Measurements from ENCODE around the gene KIAA1958. TPM values are rescaled to one million over a fixed set of nuclear protein-coding genes. Genes with fewer than 3 reads are reported as not detected.
"Not testable (repeated sequence)": the region's sequence is repeated elsewhere in the genome, so short reads cannot be mapped to it uniquely, and the experiment has no call there.

KIAA1958 gene
- total RNA-seq, 1 experiment from 2014 or later = 28.6 TPM

DNA sequence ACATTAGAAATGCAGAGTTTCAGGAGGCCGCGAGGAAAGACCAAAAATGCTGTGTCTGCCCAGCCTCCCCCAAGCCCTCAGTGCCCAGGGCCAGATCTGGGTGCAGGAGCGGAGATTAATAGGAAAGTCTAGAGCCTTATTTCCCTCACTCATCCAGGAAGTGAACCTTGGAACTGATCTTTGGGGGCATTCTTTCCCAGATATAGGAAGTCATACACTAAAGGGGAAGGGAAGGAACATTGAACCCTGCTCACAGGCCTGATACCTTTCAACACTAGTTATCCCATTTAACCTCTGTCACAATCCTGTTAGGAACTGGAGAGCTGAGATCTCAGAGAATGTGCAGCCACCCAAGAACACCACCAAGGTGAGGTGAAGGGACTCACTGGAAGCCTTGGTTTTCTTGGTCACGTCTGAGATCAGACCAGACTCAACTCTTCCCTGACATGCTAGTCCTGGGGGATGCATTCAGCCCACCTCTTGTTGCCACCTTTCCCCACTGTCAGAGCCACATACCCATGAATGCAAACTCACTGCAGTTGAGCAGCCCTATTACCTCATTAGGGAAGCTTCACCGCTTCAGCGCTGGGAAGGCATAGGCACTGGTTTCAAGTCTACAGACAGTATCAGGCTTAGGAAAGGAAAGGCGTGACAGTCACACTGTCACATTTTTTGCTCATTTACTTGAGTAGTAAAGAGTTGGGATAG, 95.0 kb downstream of the KIAA1958 start:
- intact Hi-C loops (cut with micrococcal nuclease; ENCODE audit: unreplicated experiment) = no loop called here
- Histone ChIP-seq H3K4me1 (ENCODE audit: insufficient read depth, low read length, poor library complexity, severe bottlenecking) (peaks cover 19% of the 10 kb centered on the region), H3K9me3 (ENCODE audit: low read depth, low read length, poor library complexity, severe bottlenecking) (no peaks in the 10 kb centered on the region), H3K4me3 (ENCODE audit: low read depth, low read length, poor library complexity, severe bottlenecking) (no peak overlapping the region), H3K27me3 (replicated peaks; ENCODE audit: insufficient read depth, low read depth, low read length, poor library complexity) (no peaks in the 10 kb centered on the region), H3K27ac (ENCODE audit: low read depth, low read length, poor library complexity, severe bottlenecking) (no peak overlapping the region), H3K36me3 (ENCODE audit: insufficient read depth, low read length, poor library complexity, severe bottlenecking) (peaks cover 3% of the 10 kb centered on the region)
- BruUV-seq (replicated peaks) = no TSS peak
- ChIA-PET CTCF (no interaction called here), POLR2A (ENCODE audit: low non-redundant PET) (interaction anchor here (0.5 kb wide), 1 partner anchor 113 kb away, joined by 3 read pairs; no protein-coding TSS in a partner anchor)
- DNase-seq (ENCODE audit: low spot score) = peak; percentile 36
- no peak for TF ChIP-seq EZH2 (IDR thresholded peaks at IDR 0.05; ENCODE audit: borderline replicate concordance, low read depth, low read length, poor library complexity, severe bottlenecking)
- TF ChIP-seq, protein P1, sequence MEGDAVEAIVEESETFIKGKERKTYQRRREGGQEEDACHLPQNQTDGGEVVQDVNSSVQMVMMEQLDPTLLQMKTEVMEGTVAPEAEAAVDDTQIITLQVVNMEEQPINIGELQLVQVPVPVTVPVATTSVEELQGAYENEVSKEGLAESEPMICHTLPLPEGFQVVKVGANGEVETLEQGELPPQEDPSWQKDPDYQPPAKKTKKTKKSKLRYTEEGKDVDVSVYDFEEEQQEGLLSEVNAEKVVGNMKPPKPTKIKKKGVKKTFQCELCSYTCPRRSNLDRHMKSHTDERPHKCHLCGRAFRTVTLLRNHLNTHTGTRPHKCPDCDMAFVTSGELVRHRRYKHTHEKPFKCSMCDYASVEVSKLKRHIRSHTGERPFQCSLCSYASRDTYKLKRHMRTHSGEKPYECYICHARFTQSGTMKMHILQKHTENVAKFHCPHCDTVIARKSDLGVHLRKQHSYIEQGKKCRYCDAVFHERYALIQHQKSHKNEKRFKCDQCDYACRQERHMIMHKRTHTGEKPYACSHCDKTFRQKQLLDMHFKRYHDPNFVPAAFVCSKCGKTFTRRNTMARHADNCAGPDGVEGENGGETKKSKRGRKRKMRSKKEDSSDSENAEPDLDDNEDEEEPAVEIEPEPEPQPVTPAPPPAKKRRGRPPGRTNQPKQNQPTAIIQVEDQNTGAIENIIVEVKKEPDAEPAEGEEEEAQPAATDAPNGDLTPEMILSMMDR (conservative IDR thresholded peaks at IDR 0.05; ENCODE audit: low read depth, low read length) = no peak

DNA sequence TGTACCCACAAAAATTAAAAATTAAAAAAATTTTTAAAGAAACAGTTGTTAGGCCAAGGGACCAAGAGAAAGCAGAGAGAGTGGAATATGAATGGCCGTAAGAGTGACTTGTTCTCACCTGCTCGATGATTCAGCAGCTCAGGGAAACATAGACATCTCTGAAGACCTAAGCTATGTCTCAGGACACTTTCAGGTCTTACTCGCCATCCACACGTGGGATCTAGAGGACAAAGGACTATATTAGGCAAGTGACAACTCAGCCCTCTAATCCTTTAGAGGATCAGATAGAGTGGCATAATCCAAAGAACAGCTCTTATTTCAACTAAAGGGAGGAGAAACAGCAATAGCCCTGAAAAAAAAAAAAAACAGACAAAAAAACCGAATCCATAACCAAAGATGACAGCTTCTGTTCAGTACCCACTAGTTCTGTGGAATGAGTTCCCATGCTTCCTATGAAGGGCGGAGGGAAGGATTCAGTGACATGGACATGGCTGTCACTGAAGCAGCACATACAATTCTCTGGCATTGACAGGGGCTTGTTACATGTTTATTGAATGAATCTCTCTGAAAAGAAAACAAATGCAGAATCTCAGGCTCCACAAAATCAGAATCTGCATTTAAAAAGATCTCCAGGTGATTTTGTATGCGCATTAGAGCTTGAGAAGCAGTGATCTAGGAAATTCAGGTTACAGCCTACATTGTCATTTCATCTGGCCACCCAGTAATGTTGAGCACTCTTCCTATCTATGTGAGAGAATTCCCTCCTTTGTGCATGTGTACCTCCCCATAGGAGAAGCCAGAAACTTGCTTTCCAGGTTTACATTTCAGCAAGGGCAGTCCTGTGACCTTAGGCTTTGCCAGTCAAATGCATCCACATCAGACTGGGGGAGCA, 96.0 kb downstream of the KIAA1958 start:
- peak; percentile 19 for DNase-seq (ENCODE audit: low spot score)
- TF ChIP-seq EZH2 (IDR thresholded peaks at IDR 0.05; ENCODE audit: borderline replicate concordance, low read depth, low read length, poor library complexity, severe bottlenecking) = no peak
- TF ChIP-seq, protein P1 (conservative IDR thresholded peaks at IDR 0.05; ENCODE audit: low read depth, low read length) = no peak
- Histone ChIP-seq H3K27ac (ENCODE audit: low read depth, low read length, poor library complexity, severe bottlenecking) (no peak overlapping the region), H3K4me1 (ENCODE audit: insufficient read depth, low read length, poor library complexity, severe bottlenecking) (peaks cover 19% of the 10 kb centered on the region), H3K27me3 (replicated peaks; ENCODE audit: insufficient read depth, low read depth, low read length, poor library complexity) (no peaks in the 10 kb centered on the region), H3K4me3 (ENCODE audit: low read depth, low read length, poor library complexity, severe bottlenecking) (no peak overlapping the region), H3K9me3 (ENCODE audit: low read depth, low read length, poor library complexity, severe bottlenecking) (no peaks in the 10 kb centered on the region), H3K36me3 (ENCODE audit: insufficient read depth, low read length, poor library complexity, severe bottlenecking) (no peaks in the 10 kb centered on the region)
- BruUV-seq (replicated peaks) = no TSS peak
- intact Hi-C loops (cut with micrococcal nuclease; ENCODE audit: unreplicated experiment) = no loop called here
- POLR2A ChIA-PET (ENCODE audit: low non-redundant PET) = interaction anchor here (0.6 kb wide), 1 partner anchor 687 kb away, joined by 12 read pairs; no protein-coding TSS in a partner anchor
- CTCF ChIA-PET = no interaction called here

GRCh38 chr9:112586599-112587155, 100.0 kb downstream of the KIAA1958 start:
- DNase-seq (ENCODE audit: low spot score) = no peak
- peaks cover 11% of the 10 kb centered on the region for H3K4me1 ChIP-seq (ENCODE audit: insufficient read depth, low read length, poor library complexity, severe bottlenecking)
- no peak overlapping the region for H3K27ac ChIP-seq (ENCODE audit: low read depth, low read length, poor library complexity, severe bottlenecking)
- intact Hi-C loops (cut with micrococcal nuclease; ENCODE audit: unreplicated experiment) = no loop called here
- no peaks in the 10 kb centered on the region for H3K27me3 ChIP-seq (replicated peaks; ENCODE audit: insufficient read depth, low read depth, low read length, poor library complexity)
- H3K9me3 ChIP-seq (ENCODE audit: low read depth, low read length, poor library complexity, severe bottlenecking) = no peaks in the 10 kb centered on the region
- no peak overlapping the region for H3K4me3 ChIP-seq (ENCODE audit: low read depth, low read length, poor library complexity, severe bottlenecking)
- H3K36me3 ChIP-seq (ENCODE audit: insufficient read depth, low read length, poor library complexity, severe bottlenecking) = no peaks in the 10 kb centered on the region
- no TSS peak for BruUV-seq (replicated peaks)
- POLR2A ChIA-PET (ENCODE audit: low non-redundant PET) = no interaction called here
- no peak for TF ChIP-seq EZH2 (IDR thresholded peaks at IDR 0.05; ENCODE audit: borderline replicate concordance, low read depth, low read length, poor library complexity, severe bottlenecking)
- TF ChIP-seq, protein P1 (conservative IDR thresholded peaks at IDR 0.05; ENCODE audit: low read depth, low read length) = no peak
- CTCF ChIA-PET = no interaction called here

DNA sequence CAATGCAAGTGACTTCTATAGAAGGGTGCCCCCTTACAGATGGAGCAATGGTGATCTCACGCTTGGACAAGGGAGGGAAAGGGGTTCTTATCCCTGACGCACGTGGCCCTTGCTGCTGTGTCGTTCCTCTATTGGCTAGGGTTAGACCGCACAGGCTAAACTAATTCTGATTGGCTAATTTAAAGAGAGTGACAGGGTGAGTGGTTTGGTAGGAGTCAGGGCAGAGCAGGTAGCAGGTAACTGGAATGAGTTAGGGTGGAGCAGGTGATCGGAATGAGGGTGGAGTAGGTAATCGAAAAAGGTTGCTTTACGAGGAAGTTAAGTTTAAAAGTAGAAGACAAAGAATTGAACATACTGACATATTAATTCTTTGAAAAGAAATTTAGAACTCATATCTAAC, 105.2 kb downstream of the KIAA1958 start:
- H3K36me3 ChIP-seq (ENCODE audit: insufficient read depth, low read length, poor library complexity, severe bottlenecking); H3K4me3 ChIP-seq (ENCODE audit: low read depth, low read length, poor library complexity, severe bottlenecking); BruUV-seq (replicated peaks); POLR2A ChIA-PET (ENCODE audit: low non-redundant PET); H3K9me3 ChIP-seq (ENCODE audit: low read depth, low read length, poor library complexity, severe bottlenecking); CTCF ChIA-PET; intact Hi-C loops (cut with micrococcal nuclease; ENCODE audit: unreplicated experiment); H3K27ac ChIP-seq (ENCODE audit: low read depth, low read length, poor library complexity, severe bottlenecking); DNase-seq (ENCODE audit: low spot score); H3K27me3 ChIP-seq (replicated peaks; ENCODE audit: insufficient read depth, low read depth, low read length, poor library complexity); H3K4me1 ChIP-seq (ENCODE audit: insufficient read depth, low read length, poor library complexity, severe bottlenecking): not testable (repeated sequence)
